Measurements from ENCODE around the gene BMPR2. TPM values are rescaled to one million over a fixed set of nuclear protein-coding genes. Genes with fewer than 3 reads are reported as not detected.
A peak's percentile ranks its signal among the peaks of the same experiment; 100 is the strongest.
"Not testable (repeated sequence)": the region's sequence is repeated elsewhere in the genome, so short reads cannot be mapped to it uniquely, and the experiment has no call there.

BMPR2 gene
- total RNA-seq, 1 experiment from 2014 or later = 16.7 TPM

DNA sequence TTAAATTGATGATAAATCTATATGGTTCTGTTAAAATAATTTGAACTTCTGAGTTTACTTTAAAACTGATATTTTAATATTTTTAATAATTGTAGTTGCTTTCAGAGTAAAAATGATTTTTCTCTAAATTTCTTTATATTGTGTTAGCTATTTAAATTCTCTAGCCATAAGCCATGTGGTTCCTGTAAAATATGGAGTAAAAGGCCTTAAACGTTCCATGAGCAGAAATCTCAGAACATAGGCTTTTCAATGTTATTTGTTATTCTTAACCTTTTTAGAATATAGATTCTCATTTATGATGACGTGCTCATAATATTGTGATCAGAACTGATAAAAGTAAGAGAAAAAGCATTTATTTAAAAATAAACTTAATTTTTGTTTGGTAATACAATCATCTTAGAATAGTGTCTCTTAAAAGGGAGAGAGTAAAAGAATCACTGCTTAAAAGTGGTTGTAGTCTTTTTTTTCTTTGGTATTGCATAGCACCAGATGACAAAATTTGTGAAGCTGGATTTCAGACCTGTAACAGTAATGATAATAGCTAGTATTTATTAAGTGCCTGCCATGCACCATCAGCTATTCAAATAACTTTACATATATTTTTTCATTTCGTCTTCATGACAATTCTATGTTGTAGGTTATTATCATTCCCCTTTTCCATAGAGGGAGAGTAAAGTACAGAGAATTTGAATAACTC, 2.7 kb downstream of the BMPR2 start:
- no peak for DNase-seq (ENCODE audit: low read depth)

DNA sequence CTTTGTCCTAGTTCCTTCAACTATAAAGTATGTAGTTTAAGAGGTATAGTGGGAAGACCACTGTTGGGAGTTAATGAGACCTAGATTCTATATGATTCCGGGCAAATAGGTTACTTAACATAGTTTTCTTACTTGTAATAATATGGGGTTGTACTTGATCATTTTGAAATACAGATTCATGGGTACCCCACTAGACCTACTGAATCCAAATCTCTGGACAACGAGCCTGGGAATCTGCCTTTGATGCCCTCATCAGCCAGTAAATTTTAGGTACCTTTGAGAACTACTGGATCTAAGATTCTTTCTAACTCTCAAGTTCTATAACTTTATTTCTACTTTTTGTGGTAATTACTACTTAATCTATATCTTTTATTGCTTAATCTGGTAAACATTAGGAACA, 6.6 kb downstream of the BMPR2 start:
- DNase-seq (ENCODE audit: low read depth) = no peak

DNA sequence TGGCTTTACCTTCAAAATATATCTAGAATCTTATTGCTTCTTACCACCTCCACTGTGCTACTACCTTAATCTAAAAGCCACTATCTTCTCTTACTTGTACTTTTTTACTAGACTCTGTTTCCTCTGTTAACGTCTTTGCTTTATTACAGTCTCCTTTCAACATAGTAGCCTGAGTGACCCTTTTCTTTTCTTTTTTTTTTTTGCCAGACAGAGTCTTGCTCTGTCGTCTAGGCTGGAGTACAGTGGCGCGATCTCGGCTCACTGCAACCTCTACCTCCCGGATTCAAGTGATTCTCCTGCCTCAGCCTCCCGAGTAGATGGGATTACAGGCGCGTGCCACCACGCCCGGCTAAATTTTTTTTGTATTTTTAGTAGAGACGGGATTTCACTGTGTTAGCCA, 10.4 kb downstream of the BMPR2 start:
- not testable (repeated sequence) for DNase-seq (ENCODE audit: low read depth)

DNA sequence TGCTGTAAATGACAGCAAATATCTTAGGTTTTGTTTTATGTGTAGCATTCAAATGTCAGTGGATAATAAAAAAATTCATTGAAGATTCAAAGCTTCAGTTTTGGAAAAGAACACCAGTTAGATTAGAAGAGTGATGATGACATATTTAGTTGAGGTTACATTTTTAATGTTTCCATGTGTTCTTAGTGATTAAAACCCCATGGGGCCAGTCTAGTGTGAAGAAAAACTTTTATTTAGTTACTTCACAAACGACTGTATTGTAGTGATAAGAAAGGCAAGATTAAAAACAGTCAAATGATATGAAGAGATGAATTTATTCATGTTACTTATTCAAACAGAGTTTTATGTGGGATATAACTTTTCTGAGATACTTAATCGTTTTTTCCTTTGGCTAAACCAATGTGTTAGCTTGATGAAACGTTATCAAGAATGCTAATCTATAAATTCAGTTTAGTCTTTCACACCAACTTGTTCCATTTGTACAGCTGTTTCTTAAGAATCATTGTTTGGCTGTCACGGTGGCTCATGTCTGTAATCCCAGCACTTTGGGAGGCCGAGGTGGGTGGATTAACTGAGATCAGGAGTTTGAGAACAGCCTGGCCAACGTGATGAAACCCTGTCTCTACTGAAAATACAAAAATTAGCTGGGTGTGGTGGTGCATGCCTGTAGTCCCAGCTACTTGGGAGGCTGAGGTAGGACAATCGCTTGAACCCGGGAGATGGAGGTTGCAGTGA, 11.6 kb downstream of the BMPR2 start:
- no peak for DNase-seq (ENCODE audit: low read depth)

DNA sequence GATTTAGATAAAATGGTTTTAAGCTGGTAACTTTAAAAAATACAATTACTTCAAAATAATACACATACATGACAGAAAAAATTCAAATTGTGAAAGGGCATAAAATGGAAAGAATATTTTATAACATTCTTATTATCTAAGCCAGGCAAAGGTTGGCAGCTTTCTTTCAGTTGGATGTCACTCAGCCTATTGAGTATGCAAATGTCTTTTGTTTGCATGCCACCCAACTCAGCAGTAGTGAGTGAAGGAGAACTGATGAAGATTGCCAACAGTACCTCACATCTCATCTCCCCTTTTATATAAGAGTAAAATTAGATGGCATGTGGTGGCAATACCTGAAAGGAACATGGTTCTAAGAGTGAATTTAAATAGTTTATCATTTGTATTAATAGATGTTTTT, 24.8 kb downstream of the BMPR2 start:
- no peak for DNase-seq (ENCODE audit: low read depth)

DNA sequence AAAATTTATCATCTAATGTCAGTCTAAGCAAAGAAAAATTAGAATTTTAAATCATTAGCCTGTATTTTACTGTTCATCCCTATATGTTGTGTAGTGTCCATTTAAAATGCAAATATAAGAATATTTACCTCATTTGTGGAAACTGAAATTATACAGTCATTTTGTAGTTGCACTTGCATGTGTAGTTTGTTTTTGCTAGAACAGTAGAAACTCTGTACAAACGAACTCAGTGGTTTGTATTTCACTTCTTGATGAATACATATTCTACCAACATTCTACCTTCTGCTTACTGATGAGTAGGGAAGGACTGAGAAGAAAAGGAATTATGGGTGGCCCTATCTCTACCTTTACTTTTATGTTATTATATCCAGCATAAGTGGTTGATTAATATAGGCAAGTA, 29.7 kb downstream of the BMPR2 start:
- DNase-seq (ENCODE audit: low read depth) = no peak

DNA sequence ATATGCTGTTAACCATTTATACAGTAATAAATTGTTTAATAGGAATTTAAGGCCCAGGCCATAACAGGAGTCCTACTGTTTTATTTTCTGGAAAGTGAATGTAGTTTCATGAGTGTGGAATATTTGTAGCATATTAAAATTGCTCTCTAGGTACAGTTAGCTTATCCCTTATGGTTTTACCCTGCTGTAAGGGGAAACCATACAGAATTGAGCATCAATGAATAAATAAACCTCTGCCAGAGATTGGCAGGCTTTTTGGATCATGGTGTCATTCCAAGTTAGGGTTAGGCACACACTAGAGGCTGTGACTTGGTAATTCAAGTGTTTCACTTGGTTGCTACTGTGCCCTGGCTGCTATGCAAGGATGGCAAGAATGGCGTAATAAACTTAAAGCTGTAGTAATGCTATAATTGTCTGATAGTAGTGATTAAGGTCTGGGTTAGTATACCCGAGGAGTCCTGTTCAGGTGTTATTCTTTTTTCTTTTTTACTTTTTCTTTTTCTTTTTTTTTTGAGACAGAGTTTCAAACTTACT, 30.4 kb downstream of the BMPR2 start:
- DNase-seq (ENCODE audit: low read depth) = no peak

DNA sequence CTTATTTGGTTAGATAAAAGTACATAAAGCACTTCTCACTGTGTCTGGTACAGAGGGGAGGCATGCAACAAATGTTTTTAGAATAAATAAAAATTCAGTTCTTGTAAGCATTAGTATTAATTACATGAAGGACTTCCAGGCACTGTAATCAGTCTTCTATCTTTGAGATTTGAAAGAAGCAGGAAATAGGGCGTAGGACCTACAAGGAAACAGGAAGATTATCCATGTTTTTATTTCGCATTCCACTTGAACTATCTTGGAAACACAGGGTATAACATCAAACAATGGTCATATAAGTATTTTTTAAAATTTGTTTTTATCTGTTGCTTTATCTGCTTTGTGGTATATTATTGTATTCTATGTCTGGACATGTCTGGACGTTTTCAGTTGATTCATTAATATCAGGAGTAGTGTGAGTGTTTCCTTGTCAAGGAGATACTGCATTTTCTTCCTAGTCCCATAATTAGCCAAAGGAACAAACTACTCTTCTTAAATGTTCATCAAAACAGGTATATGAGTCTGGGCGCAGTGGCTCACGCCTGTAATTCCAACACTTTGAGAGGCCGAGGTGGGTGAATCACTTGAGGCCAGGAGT, 32.5 kb downstream of the BMPR2 start:
- no peak for DNase-seq (ENCODE audit: low read depth)

DNA sequence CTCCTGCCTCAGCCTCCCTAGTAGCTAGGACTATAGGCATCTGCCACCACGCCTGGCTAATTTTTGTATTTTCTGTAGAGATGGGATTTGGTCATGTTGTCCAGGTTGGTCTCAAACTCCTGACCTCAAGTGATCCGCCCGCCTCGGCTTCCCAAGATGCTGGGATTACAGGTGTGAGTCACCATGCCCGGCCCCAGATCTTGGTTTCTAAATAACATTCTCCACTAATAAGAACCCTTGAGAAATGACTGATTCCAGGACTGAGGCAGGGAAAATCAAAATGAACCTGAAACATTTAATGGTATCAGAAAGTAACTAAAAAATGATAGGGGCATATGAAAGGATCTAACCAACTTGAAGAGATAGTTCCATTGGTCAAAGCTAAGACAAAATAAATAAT, 34.0 kb downstream of the BMPR2 start:
- DNase-seq (ENCODE audit: low read depth) = peak; percentile 18

DNA sequence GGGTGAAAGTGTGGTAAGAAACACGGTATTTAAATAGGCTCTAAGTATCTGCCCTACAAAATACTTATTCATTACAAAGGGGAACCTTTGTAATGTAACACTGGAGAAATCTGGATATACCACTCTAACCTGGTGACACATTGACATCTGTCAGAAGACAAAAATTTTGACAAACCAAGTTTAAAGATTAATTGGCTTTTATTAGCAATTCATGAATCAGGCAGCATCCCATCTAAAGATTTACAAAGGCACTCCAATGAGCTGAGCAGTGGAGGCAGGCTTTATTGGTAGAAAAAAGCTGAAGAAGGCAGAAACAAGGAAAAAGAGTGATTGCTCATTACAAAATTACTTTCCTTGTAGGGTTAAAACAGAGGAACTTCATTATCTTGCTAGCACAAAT, 35.0 kb downstream of the BMPR2 start:
- no peak for DNase-seq (ENCODE audit: low read depth)

DNA sequence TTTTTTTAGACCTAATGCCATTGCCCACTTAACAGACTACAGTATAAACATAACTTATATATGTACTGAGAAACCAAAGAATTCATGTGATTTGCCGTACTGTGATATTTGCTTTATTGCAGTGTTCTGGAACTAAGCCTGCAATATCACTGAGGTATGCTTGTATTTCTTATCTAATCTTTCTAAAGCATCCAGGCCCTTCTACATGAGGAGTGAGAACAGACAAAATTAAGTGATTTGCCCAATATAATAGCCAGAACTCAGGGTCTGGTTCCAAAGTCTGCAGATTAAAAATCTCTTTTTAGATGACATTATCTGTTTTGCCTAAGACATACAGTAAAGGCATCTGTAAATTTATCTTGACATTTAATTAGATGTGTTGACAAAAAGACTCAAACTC, 41.9 kb downstream of the BMPR2 start:
- no peak for DNase-seq (ENCODE audit: low read depth)

DNA sequence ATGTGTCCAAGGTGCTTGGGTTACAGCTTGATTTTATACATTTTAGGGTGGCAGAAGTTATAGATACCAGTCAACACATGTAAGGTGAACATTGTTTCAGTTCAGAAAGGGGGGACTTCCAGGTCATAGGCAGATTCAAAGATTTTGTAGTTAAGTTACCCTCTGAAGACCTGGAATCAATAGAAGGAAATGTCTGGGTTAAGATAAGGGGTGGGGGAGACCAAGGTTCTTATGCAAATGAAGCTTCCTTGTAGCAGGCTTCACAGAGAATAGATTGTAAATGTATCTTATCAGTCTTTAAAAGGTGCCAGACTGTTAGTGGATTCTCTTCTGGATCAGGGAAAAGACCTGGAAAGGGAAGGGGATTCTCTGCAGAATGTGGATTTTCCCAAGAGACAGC, 42.4 kb downstream of the BMPR2 start:
- no peak for DNase-seq (ENCODE audit: low read depth)

DNA sequence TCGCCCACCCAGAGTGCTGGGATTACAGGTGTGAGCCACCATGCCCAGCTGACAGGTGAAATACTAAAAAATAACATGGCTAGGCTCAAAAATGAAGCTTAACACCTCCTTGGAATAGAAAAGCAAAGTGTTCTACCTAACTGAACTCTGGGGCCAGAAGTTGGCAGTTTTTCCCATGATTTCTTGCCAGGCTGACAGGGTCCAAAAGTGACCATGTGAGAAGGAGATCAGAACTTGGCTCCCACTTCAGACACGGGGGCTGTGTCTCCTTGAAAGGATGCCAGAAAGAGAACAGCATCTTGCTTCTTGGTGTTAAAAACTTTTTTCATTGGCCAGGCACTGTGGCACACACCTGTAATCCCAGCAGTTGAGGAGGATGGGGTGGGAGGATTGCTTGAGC, 47.0 kb downstream of the BMPR2 start:
- no peak for DNase-seq (ENCODE audit: low read depth)

DNA sequence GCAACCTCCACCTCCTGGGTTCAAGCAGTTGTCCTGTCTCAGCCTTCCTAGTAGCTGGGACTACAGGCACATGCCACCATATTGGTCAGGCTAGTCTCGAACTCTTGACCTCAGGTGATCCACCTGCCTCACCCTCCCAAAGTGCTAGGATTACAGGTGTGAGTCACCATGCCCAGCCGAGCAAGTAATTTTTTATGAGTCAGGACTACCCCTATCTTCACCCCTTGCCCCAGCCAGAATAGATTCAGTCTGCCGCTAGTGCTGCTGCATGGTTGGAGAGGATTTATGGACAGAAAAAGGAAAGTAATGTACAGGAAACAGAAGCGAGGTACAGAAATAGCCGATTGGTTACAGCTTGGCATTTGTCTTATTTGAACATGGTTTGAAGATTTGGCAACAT, 48.9 kb downstream of the BMPR2 start:
- peak; percentile 45 for DNase-seq (ENCODE audit: low read depth)

DNA sequence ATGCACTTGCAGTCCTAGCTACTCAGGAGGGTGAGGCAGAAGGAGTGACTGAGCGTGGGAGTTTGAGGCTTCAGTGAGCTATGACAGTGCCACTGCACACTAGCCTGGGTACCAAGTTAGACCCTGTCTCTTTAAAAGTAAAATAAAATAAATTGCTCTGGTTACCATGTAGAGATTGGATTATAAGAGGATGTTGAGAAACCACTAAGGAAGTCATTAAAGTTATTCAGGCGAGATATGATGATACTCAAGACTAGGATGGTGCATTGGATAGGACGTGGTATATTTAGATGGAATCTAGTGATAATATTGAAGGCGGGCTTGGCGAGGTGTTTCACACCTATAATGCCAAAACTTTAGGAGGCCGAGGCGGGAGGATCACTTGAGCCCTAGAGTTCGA, 50.6 kb downstream of the BMPR2 start:
- DNase-seq (ENCODE audit: low read depth) = peak; percentile 17

DNA sequence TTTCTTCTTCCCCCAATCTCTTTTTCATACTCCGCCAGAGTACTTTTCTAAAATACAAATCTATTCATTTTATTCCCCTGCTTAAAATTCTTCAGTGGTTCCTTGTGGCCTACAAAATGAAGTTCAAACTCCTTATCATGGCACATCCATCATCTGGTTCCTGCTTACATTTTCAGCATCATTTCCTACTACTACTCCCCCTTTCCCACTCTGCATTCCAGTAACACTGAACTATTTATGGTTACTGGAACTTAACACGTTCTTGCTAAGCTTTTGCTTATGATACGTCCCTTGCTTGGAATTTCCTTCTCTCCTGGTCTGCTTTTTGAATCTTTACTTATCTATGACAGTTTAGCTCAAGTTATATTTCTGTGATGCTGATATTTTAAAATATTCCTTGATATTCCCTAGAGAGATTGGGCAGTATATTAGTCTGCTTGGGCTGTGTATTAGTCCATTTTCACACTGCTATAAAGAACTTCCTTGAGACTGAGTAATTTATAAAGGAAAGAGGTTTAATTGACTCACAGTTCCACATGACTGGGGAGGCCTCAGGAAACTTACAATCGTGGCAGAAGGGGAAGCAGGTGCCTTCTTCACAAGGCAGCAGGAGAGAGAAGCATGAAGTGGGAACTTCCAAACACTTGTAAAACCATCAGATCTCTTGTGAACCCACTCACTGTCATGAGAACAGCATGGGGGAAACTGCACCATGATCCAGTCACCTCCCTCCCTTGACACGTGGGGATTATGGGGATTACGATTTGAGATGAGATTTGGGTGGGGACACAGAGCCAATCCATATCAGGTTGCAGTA, 53.2 kb downstream of the BMPR2 start:
- DNase-seq (ENCODE audit: low read depth) = no peak

DNA sequence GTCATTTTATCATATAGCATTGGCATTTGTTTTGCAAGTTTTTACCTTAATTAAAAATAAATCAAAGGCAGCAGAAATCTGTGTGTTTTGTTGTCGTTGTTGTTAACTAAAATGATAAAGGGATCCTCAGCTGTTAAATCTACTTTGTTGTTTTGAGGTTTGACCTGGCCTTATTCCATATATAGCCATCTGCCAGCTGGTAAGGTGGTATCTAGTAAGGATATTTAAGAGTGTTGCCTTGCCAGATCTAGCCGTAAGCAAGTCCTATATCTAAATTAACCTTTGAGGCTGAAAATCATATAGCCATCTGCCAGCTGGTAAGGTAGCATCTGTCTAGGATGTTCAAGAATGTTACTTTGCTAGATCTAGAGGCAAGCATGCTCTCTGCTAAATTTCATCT, 56.6 kb downstream of the BMPR2 start:
- no peak for DNase-seq (ENCODE audit: low read depth)

DNA sequence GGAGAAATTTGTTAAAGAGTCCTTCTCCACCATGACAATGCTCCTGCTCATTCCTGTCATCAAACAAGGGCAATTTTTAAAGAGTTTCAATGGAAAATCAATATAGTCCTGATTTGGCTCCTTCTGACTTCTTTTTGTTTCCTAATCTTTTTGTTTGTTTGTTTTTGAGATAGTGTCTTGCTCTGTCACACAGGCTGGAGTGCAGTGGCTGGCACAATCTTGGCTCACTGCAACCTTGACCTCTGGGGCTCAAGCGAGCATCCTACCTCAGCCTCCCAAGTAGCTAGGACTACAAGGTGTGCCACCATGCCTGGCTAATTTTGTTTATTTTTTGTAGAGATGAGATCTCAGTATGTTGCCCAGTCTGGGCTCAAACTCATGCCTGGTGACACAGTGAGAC, 58.3 kb downstream of the BMPR2 start:
- DNase-seq (ENCODE audit: low read depth) = no peak

DNA sequence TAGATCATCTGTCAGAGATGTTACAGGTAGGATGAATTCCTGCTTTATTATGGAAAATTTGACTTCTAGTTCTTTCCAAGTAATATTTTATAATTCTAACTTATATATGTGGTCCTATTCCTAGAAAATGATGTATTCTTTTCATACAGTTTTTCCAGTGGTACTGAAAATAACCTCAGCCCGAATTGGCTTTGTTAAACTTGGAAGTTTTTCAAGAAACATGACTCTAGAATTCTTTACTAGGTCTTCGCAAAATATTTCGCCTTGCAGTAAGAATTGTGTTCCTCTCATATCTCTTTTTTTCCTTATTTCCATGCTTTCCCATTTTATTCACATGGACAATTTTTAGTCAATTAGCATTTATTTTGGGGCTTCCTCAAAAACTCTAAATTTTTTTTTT, 60.5 kb downstream of the BMPR2 start:
- no peak for DNase-seq (ENCODE audit: low read depth)

DNA sequence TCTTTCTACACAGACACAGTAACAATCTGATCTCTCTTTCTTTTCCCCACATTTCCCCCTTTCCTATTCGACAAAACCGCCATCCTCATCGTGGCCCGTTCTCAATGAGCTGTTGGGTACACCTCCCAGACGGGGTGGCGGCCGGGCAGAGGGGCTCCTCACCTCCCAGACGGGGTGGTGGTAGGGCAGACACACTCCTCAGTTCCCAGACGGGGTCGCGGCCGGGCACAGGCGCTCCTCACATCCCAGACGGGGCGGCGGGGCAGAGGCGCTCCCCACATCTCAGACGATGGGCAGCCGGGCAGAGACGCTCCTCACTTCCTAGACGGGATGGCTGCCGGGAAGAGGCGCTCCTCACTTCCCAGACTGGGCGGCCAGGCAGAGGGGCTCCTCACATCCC, 64.0 kb downstream of the BMPR2 start:
- DNase-seq (ENCODE audit: low read depth) = not testable (repeated sequence)

DNA sequence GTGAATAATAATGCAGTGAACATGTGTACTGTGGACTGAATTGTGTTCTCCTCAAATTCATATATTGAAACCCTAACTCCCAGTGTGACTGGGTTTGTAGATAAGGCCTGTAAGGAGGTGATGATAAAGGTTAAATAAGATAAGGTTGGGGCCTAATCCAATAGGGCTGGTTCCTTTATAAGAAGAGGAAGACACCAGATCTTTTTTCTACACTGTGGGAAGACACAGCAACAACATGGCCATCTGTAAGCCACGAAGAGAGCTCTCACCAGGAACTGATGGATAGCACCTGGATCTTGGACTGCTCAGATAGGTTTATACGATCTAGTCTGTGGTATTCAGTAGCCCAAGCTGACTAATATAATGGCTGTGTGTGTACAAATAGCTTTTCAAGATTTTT, 66.8 kb downstream of the BMPR2 start:
- no peak for DNase-seq (ENCODE audit: low read depth)

DNA sequence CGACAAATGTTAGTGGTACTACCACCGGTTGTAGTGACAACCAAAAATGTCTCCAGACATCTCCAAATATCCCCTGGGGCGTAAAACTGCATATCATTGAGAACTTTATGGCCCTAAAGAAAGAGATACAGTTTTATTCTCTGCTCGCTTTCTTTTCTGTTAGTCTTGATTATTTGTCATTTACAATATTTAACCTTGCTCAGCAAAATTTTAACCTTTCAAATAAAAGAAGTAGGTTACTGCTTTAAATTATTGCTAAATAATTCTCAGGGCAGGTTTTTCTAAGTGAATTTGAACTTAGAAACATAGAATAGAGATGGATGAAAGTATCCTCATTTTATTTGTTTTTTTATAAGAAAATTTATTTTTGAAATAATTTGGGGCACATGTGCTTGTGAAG, 67.9 kb downstream of the BMPR2 start:
- DNase-seq (ENCODE audit: low read depth) = no peak
